Measurements from ENCODE around the gene RNF125.

Gene RNF125

DNA sequence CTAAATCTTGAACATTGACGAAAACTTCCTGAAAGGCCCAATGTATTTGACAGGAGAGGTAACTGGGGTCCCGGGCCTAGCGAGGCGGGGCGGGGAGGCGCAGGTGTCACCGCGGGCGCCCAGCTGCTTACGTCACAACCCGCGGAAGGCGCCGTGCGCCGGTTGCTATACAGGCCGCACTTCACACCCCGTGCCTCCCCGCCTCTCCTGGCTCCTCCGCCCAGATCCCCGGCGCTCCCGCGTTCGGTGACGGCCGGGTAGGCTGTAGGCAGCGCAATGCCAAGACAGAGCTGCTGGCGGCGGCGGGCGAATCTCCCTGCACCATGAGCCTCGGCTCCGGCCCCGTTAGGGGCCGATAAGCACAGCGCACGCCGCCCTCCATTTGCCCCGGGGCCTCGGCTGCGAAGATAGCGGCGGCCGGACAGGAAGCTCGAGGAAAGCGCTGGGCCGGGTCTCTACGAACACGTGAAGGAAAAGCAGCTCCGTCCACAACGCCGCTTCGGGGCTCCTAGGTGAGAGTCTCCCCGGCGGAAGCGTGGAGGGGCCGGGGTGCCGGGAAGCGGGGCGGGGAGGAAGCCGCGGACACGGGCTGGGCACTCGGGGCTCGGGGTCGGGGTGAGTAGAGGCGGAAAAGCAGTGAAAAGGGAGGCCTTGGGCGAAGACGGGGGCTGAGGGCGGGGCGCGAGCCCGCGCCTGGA is 73.2 kb downstream of the RNF125 start, which contains the start of gene RNF138:
RNF138 (plus strand) TSS at position 151 of the 698 bp plus-strand sequence. CDS start 903 bp downstream, outside the sequence.
- peak; percentile 77 for DNase-seq

DNA sequence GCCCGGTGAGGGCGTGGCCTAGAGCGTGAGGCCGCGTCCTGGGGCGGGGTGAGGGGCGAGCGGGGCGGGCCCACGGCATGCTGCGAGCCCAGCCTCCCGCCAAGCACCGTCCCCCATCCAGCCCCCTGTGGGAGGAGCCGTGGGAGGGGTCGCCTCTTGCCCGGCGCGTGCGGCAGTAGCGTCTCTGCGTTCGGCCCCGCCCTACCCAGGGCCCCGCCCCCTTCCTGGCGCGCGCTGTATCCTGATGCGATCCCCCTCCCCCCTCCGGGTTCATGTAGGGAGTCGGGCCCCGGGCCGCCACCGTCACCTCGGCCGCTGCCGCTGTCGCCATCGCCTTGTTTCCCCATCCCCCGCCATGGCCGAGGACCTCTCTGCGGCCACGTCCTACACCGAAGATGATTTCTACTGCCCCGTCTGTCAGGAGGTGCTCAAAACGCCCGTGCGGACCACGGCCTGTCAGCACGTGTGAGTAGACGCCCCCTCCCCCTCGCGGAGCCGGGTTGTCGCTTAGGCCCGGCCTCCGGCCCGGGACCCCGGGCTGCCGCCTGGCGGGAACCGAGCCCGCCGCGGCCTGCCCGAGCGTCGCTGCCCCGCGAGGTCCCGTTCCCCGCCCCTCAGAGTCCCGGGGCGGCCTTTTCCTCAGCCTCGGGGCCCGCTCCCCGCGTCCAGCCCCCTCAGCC is 73.9 kb downstream of the RNF125 start:
- DNase-seq, result peak; percentile 89

DNA sequence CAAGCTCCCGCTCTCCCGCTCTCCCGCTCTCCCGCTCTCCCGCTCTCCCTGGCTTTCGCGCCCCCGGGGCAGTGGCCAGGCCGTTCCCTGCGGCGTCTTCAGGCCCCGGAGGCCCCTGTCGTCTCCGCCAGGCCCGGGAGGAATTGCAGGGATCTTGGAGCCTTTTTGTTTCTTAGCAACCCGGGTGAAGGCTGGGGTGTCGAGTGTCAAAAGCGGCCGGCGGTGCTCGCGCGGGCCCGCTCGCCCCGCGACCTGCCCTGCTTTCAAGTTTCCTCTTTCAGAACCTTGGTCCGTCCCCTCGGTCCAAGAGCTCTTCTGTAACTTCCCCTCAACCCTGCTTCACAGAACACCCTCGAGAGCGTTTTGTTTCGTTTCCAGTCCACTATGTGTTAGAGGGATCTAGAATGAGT is 74.5 kb downstream of the RNF125 start:
- DNase-seq, result peak; percentile 9

DNA sequence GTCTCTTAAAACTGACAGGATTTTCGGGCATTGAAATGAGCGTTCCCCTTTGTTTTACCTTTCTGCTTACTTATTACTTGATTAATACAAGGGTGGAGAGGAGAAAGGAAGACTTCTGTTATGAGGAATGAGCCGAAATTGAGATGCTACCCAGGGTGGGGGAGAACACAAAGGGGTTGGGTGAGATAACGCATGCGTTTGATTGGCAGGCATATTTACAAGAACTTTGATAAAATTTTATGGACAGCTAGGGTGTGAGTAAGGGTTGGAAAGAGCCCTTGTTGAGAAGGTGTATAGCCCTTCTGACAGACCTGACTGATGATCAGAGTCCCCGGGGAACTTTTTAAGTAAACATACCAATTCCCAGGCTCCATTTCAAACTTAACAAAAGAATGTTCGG is 74.9 kb downstream of the RNF125 start:
- no peak for DNase-seq

DNA sequence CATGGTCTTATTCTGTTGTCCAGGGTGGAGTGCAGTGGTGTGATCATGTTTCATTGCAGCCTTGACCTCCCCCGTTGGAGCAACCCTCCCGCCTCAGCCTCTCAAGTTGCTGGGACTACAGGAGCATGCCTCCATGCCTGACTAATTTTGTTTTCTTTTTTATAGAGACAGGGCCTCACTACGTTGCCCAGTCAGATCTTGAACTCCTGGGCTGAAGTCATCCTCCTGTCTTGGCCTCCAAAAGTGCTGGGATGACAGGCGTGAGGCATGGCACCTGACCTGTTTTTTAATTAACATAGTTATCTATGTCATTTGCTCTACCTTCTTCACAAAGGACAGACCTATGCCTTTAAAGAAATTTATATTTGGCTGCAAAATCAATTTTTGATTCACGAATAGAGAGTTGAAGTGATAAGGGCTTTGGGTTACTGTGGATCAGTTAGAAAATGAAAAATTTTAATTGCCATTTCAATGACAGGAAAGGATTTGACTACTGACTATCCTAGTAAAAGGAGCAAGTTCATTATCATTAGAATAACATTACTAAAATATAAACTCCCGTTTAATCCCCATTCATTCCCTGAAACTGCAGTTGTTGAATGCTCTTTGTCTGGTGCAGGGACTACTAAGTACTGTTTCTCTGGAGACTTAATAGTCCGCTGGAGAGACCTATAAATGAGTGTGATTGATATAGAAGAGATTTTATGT is 76.7 kb downstream of the RNF125 start:
- no peak for DNase-seq

DNA sequence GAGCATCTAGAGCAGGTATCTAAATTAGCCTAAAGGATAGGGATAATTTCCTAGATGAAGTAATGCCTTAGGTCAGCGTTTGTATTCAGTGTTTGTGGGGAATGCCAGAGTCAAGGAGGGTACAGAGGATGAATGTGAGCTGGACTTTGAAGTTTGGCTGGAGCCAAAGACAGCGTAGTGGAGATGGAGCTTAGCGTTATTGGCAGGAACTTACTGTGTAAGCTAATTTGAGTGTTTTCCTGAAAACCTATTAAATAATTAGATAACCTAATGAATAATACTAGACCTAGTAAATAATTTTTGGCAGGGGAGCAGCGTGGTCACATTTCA is 77.2 kb downstream of the RNF125 start:
- no peak for DNase-seq

DNA sequence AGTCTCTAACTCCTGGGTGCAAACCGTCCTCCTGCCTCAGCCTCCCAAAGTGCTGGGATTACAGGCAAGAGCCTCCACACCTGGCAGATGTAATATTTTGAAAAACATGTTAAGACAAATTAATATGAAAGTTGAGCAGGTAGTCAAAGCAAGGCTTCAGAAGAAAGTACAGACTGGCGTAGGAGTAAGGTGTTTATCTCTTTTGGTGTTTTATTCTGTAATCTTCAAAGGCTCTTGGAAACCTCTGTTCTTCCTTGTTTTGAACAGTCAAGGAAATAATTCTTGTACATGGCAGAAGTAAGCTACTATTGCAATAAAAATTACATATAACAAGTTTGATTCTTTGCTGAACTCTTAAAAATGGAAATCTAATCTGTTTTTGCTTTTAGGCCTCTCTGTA is 78.3 kb downstream of the RNF125 start:
- DNase-seq, result no peak

DNA sequence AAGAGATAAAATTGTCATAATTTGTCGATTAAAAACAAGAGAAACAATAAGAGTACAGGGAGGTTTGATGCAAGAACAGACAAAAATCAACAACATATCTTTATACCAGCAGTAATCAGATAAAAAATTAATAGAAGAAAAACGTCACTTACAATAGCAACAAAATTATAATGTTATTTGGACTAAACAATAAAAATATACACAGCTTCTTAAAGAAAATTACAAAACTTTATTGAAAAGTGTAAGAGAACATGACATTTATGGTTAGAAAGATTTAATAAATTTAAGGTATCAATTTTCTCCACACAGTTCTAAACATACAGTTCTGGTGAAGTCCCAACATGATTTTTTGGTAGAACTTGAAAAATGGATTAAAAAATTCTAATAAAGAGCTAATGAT is 85.9 kb downstream of the RNF125 start:
- no peak for DNase-seq

DNA sequence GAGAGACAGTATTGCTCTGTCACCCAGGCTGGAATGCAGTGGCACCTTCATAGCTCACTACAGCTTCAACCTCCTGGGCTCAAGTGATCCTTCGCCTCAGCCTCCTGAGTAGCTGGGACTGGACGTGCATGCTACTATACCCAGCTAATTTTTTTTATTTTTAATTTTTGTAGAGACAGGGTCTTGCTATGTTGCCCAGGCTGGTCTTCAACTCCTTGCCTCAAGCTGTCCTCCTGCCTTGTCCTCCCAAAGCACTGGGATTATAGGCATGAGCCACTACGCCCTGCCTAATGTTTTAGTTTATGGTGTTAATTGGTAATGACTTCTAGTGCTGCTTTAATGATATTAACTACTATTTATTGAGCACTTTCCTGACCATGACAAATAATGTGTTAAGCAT is 91.4 kb downstream of the RNF125 start:
- DNase-seq, result no peak

DNA sequence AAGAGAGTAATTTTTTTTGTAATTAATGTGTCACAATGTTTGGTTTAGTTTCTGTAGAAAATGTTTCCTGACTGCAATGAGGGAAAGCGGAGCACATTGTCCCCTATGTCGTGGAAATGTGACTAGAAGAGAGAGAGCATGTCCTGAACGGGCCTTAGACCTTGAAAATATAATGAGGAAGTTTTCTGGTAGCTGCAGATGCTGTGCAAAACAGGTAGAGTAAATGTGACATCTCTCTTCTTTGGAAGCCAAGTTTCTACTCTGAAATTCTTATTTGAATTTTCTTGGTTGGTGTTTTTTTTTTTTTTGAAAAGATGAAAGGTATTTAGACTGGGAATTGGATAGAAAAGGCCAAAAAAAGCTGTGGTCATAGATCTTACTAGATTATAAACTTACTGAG is 93.1 kb downstream of the RNF125 start:
- DNase-seq, result no peak

DNA sequence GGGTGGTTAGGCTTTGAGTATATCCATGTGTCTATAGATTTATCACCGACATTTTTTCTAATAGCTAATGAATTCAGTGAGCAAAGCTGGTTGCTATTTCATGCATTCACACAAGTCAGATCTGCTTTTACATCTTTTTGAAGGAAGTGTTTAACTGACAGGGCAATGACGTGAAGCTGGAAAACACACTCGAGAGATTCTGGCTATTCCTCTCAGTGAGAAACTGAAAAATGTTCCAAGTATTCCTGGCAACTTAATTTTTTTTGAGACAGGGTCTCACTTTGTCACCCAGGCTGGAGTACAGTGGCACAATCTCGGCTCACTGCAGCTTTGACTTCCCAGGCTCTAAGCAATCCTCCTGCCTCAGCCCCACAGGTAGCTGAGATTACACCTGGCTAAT is 94.2 kb downstream of the RNF125 start:
- no peak for DNase-seq

DNA sequence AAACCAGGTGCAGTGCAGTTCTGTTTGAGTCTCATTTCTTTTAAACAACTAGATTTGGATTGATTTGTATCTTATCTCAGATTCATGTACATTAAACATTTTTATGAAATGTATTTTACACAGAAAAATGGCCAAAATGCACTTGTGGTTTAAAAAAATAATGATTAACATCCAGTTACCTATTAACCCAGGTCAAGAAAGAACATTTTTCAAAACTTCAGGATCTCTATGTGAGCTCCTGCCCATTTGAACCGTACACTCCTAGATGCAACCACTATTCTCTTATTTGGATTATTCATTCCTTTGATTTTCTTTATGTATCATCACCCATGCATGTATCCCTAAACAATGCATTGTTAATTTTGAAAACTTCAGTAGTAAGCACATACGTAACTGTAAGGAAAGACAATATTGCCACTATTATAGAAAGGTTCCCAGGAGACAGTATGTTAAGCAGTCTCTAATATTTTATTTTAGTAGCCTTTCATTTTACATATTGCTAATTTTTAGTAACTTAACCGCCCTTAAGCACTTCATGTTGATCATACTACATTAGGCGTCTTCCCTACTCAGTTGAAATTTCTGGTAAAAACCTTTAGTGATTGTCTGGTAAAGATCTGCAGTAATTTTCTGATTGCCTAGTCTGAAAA is 95.8 kb downstream of the RNF125 start:
- no peak for DNase-seq

DNA sequence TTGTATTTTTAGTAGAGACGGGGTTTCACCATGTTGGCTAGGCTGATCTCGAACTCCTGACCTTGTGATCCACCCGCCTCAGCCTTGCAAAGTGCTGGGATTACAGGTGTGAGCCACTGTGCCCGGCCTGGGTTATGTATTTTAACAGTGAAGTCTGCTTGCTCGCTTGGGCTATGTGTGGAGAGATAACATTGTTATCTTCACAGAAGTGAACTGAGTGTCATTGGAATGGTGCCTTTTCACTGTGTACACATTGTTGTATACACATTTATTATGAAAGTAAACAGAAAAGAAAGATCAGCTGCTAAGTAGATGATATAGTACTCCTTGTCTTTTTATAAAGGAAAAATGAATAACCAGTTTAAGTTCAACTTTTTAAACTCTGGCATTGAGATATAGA is 103.4 kb downstream of the RNF125 start:
- no peak for DNase-seq

Measured in T1000 (cell line).